RPMI8226 (cell line): ENCODE results near the gene CBX5.
"Not testable (repeated sequence)": the region's sequence is repeated elsewhere in the genome, so short reads cannot be mapped to it uniquely, and the experiment has no call there.

Experiments used
- DNase-seq: peaks from one replicate; pipeline ENCODE4 v3.0.0-alpha.2; 2015

Gene CBX5

GRCh38 chr12:54262403-54262925 lies 17.5 kb downstream of the CBX5 start:
- DNase-seq = no peak

- DNase-seq = no peak
Measured at GRCh38 chr12:54261815-54262402, 18.0 kb downstream of the CBX5 start.

GRCh38 chr12:54259194-54260011 lies 20.5 kb downstream of the CBX5 start:
- DNase-seq = peak; percentile 96

GRCh38 chr12:54258201-54258681 lies 21.7 kb downstream of the CBX5 start:
- DNase-seq = no peak

GRCh38 chr12:54257332-54257731 lies 22.6 kb downstream of the CBX5 start:
- no peak for DNase-seq

- DNase-seq = no peak
Measured at GRCh38 chr12:54253240-54253639, 26.7 kb downstream of the CBX5 start.

GRCh38 chr12:54251667-54252284 lies 28.1 kb downstream of the CBX5 start:
- DNase-seq = peak; percentile 42

GRCh38 chr12:54249489-54249888 lies 30.4 kb downstream of the CBX5 start:
- no peak for DNase-seq

GRCh38 chr12:54246011-54246641 lies 33.8 kb downstream of the CBX5 start:
- DNase-seq = no peak

GRCh38 chr12:54240971-54241588 lies 38.8 kb downstream of the CBX5 start:
- DNase-seq = no peak

- no peak for DNase-seq
Measured at GRCh38 chr12:54240129-54240528, 39.8 kb downstream of the CBX5 start.

- DNase-seq = no peak
Measured at GRCh38 chr12:54239620-54240019, 40.3 kb downstream of the CBX5 start.

GRCh38 chr12:54238531-54238930 lies 41.4 kb downstream of the CBX5 start:
- no peak for DNase-seq

GRCh38 chr12:54232790-54233189 lies 47.1 kb downstream of the CBX5 start:
- DNase-seq = no peak

- not testable (repeated sequence) for DNase-seq
Measured at GRCh38 chr12:54231269-54231668, 48.7 kb downstream of the CBX5 start.

GRCh38 chr12:54230555-54230954 lies 49.4 kb downstream of the CBX5 start:
- no peak for DNase-seq

GRCh38 chr12:54229624-54230212 lies 50.2 kb downstream of the CBX5 start:
- no peak for DNase-seq

- no peak for DNase-seq
Measured at GRCh38 chr12:54228471-54228870, 51.5 kb downstream of the CBX5 start.

GRCh38 chr12:54227927-54228326 lies 52.0 kb downstream of the CBX5 start:
- not testable (repeated sequence) for DNase-seq

GRCh38 chr12:54227376-54227775 lies 52.5 kb downstream of the CBX5 start:
- DNase-seq = no peak

GRCh38 chr12:54225666-54226065 lies 54.3 kb downstream of the CBX5 start:
- no peak for DNase-seq

- DNase-seq = no peak
Measured at GRCh38 chr12:54222609-54223008, 57.3 kb downstream of the CBX5 start.
